Kidney epithelial cell (primary cell): ENCODE measurements around the gene RAB3IL1. TPM values are rescaled to one million over a fixed set of nuclear protein-coding genes. Genes with fewer than 3 reads are reported as not detected.

Source experiments
- DNase-seq: peaks from one replicate; pipeline ENCODE4 v3.0.0-alpha.2; 2010; ENCODE audit warnings: low read depth
- H3K27me3 ChIP-seq: 2 replicates; pipeline ENCODE4 v1.6.0; 2011; ENCODE audit warnings: low read length; ENCODE audit not compliant: control insufficient read depth, insufficient read depth
- H3K36me3 ChIP-seq: 2 replicates; pipeline ENCODE4 v1.5.1; 2011; ENCODE audit warnings: low read length; ENCODE audit not compliant: control insufficient read depth, insufficient read depth
- H3K4me3 ChIP-seq: 2 replicates; pipeline ENCODE4 v1.5.1; 2011; ENCODE audit warnings: low read depth, mild to moderate bottlenecking, control low read depth, low read length
- total RNA-seq: library from RNA; depleted of rRNA; stranded (reverse); fragments of >200 nt; gene quantifications from 2 replicates; pipeline ENCODE4 v1.2.3, GENCODE V29; 2015
- TF ChIP-seq, protein P1 (sequence below): IDR thresholded peaks from 2 replicates; pipeline ENCODE4 v1.5.1; 2011; ENCODE audit warnings: mild to moderate bottlenecking, moderate library complexity, low read length, control low read depth, inconsistent platforms; ENCODE audit not compliant: insufficient read depth, poor library complexity, severe bottlenecking

The RAB3IL1 gene
- total RNA-seq, 1 donor from 2014 or later = 5.2 TPM

DNA sequence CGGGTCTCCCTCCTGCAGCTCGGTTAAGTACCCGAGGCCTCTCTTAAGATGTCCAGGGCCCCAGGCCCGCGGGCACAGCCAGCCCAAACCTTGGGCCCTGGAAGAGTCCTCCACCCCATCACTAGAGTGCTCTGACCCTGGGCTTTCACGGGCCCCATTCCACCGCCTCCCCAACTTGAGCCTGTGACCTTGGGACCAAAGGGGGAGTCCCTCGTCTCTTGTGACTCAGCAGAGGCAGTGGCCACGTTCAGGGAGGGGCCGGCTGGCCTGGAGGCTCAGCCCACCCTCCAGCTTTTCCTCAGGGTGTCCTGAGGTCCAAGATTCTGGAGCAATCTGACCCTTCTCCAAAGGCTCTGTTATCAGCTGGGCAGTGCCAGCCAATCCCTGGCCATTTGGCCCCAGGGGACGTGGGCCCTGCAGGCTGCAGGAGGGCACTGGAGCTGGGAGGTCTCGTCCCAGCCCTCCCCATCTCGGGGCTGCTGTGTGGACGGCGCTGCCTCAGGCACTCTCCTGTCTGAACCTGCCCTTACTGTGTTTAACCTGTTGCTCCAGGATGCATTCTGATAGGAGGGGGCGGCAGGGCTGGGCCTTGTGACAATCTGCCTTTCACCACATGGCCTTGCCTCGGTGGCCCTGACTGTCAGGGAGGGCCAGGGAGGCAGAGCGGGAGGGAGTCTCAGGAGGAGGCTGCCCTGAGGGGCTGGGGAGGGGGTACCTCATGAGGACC lies 51.0 kb downstream of the RAB3IL1 start:
- no peak for DNase-seq
- H3K27me3 ChIP-seq = no peaks in the 10 kb centered on the region
- H3K4me3 ChIP-seq = no peak overlapping the region
- TF ChIP-seq, protein P1, sequence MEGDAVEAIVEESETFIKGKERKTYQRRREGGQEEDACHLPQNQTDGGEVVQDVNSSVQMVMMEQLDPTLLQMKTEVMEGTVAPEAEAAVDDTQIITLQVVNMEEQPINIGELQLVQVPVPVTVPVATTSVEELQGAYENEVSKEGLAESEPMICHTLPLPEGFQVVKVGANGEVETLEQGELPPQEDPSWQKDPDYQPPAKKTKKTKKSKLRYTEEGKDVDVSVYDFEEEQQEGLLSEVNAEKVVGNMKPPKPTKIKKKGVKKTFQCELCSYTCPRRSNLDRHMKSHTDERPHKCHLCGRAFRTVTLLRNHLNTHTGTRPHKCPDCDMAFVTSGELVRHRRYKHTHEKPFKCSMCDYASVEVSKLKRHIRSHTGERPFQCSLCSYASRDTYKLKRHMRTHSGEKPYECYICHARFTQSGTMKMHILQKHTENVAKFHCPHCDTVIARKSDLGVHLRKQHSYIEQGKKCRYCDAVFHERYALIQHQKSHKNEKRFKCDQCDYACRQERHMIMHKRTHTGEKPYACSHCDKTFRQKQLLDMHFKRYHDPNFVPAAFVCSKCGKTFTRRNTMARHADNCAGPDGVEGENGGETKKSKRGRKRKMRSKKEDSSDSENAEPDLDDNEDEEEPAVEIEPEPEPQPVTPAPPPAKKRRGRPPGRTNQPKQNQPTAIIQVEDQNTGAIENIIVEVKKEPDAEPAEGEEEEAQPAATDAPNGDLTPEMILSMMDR = no peak
- H3K36me3 ChIP-seq = peaks cover 4% of the 10 kb centered on the region

DNA sequence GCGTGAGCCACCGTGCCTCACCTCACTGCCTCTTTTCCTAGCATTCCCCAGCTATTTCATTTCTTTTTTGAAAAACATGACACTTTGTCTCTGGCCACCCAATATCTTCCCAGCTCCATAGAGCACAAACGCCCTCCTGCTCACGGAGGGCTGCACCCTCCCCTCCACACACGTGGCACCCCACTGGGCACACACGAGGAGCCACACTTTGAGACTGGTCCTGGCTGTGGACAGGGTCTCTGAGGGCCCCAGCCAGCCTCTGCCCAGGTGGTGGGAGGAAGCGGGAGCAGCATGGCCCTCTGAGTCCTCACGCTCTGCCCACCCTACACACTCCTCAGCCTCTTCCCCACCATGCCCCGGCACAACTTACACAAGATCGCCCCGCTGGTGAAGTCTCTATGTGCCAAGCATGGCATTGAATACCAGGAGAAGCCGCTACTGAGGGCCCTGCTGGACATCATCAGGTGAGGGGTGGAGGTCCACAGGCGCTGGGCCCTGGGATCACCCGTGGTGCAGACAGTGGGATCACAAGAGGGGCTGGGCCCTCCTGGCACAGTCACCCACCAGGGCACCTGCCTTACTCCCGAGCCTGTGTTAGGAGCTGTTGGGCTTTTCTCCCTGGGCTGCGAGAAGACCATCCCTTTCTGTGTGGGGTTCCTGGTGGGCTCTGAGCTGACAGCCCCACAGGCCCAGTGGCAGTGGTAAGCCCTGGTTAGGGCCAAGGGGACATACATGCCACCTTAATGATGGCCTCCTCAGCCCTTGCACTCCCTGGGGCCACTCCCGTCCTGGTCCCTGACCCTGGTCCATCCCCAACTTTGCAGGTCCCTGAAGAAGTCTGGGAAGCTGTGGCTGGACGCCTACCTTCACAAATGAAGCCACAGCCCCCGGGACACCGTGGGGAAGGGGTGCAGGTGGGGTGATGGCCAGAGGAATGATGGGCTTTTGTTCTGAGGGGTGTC lies 52.3 kb downstream of the RAB3IL1 start:
- DNase-seq = no peak
- H3K27me3 ChIP-seq = no peaks in the 10 kb centered on the region
- H3K36me3 ChIP-seq = peaks cover 4% of the 10 kb centered on the region
- TF ChIP-seq, protein P1 = no peak
- no peak overlapping the region for H3K4me3 ChIP-seq

DNA sequence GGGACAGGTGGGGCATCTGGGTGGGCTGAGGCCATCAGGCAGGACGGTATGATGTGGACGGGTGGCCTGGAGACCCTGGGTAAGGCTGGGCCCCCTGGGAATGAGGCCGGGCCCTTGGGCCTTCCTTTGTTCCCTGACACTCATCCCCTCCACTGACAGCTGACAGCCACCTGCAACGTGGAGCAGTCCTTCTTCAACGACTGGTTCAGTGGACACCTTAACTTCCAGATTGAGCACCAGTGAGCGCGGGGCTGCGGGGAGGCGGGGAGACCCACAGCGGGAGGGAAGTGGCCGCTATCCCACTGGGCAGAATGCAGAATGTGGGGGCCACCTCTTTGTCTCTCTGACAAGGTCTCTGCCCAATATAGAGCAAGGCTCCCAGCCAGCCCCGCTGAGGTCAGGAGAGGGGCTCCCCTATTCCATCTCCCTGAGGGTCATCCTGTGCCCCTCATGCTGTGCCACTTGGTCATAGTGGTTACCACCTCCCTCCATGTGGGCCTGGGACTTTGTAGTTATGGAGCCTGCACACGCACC lies 53.8 kb downstream of the RAB3IL1 start:
- TF ChIP-seq, protein P1 = no peak
- Histone ChIP-seq H3K27me3 (no peaks in the 10 kb centered on the region), H3K4me3 (no peak overlapping the region), H3K36me3 (peaks cover 5% of the 10 kb centered on the region)
- DNase-seq = no peak

DNA sequence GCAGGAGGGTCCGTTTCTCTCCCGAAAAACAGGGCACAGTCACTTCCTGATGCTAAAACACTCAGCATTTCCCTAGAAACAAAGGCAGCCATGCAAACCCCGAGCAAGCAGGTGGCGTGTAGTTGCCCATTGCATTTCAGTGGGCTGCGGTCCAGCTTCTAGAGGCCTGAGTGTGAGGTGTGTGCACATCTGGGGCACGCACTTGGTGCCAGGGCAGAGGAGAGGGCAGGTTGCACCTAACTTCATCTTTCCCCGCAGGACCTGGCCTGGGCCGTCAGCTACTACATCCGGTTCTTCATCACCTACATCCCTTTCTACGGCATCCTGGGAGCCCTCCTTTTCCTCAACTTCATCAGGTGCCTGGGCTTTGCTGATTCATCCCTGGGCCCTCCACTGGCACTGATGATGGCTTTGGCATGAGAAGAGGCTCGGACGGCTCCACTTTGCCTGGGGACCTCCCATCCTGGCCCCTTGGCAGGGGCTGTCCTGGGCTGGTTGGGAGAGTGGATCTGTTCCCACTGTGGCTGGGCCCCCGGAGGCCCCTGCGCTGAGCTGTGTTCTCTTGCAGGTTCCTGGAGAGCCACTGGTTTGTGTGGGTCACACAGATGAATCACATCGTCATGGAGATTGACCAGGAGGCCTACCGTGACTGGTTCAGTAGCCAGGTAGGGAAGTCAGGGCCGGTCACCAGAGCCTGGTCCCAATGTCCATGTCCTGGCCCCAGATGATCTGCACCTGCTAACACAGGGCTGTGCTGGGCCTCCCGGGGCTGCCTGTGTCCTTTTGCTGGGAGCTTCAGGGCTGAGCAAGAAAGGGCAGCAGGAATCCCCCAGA lies 54.4 kb downstream of the RAB3IL1 start:
- DNase-seq = no peak
- H3K4me3 ChIP-seq = no peak overlapping the region
- peaks cover 5% of the 10 kb centered on the region for H3K36me3 ChIP-seq
- TF ChIP-seq, protein P1 = no peak
- no peaks in the 10 kb centered on the region for H3K27me3 ChIP-seq

DNA sequence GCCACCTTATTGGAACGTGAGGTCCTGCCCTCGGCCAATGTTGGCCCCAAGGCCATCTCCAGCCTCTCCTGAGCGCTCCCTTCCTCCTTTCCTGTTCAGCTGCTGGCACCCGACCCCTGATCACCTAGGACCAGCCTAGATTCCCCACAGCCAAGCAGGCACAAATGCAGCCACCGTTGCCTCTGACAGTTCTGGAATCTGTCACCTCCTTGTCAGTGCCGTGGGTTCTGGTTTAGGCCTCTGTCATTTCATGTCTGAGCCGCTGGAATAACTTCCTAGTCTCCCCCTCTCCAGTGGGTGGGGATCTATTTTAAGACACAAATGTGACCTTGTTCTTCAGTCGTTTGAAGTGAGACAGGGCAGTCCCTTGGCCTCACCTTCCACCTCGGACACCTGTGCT lies 55.7 kb downstream of the RAB3IL1 start:
- Histone ChIP-seq H3K36me3 (peaks cover 5% of the 10 kb centered on the region), H3K4me3 (no peak overlapping the region), H3K27me3 (no peaks in the 10 kb centered on the region)
- TF ChIP-seq, protein P1 = no peak
- DNase-seq = no peak
